Subcutaneous adipose tissue (tissue), 4 donors: Measurements from ENCODE around the gene OSBPL10. TPM values are rescaled to one million over a fixed set of nuclear protein-coding genes. Genes with fewer than 3 reads are reported as not detected.

ENCODE experiments used
- CTCF ChIP-seq: fragments of 450-650 bp; IDR thresholded peaks from one replicate; pipeline ENCODE4 v1.5.1; 2016; ENCODE audit warnings: low read depth, mild to moderate bottlenecking, control low read depth, antibody characterized with exemption, moderate library complexity
- total RNA-seq, 4 donors: library from RNA; depleted of rRNA; stranded (reverse); fragments of >200 nt; gene quantifications; one replicate each; pipeline ENCODE4 v1.1.0, GENCODE V29; 2016

Gene OSBPL10
- total RNA-seq, 4 donors from 2014 or later, result 7.3 to 72.7 (median 26.0) TPM

- no peak for TF ChIP-seq CTCF
Observed at GRCh38 chr3:31979001-31979697, 1.9 kb downstream of the OSBPL10 start.

DNA sequence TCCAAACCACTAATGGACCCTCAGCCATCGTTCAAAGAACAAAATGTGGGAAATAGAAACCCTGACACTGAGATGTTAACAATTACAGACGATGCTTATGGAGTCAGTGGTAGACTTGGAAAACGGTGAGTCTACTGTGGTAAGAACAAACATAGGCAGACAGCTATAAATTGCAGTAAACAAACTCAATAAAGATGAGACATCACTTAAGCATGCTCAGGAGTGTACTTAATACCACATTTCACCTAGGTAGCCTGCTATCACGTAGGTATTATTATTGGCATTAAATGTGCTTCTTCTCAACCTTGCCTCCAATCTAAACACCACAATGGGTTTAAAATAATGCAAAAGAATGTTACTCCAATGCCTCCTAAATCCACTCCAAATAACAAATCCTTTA, 2.5 kb downstream of the OSBPL10 start:
- TF ChIP-seq CTCF, result no peak

DNA sequence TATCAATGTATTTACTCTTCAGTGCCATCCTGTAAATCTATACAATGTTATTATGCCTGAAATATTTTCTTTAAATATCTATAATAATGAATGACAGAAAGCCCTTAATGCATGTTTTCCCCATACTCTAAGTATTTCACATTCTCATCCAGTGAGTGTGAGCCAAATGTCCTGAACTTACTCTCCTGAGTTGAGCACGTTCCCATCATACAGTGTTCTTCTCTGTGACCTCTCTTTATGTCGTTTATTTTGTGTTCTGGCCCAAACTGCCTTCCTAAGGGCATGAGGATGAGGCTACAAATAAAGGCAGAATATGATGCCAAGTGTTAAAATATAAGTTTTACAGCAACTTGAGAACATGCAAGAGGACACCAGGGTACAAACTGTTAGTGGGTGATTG, 3.3 kb downstream of the OSBPL10 start:
- no peak for TF ChIP-seq CTCF

DNA sequence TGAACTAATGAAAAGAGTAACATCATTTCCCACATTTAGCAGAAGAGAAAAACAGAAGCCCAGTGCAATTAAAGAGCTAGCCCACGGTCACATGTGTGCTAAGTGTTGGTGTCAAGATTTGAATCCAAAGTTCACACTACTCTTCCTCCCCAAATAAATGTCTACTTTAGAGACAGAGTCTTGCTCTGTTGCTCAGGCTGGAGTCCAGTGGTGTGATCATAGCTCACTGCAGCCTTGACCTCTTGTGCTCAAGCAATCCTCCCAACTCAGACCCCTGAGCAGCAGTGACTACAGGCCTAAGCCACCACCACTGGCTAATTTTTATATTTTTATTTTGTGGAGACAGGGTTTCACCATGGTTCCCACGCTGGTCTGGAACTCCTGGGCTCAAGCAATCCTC, 4.8 kb downstream of the OSBPL10 start:
- no peak for TF ChIP-seq CTCF

DNA sequence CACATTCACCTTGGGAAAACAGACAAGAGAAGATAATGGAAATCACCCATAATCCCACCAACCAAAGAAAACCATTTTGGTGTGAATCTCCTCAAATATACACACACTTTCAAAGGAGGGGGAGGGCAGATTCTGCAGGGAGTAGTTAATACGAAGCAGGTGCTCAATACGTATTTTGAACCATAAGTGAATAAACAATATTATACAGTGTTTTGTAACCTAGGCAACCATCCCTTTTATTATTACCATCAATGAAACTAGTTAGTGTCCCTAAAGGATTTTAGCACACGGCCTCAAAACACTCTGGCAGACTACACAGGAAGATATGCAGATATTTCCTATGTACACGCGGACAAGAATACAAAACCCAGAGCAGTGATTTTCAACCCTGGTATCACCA, 6.1 kb downstream of the OSBPL10 start:
- no peak for TF ChIP-seq CTCF

- TF ChIP-seq CTCF, result no peak
Observed at GRCh38 chr3:31974471-31974870, 6.6 kb downstream of the OSBPL10 start.

- no peak for TF ChIP-seq CTCF
Observed at GRCh38 chr3:31973837-31974236, 7.2 kb downstream of the OSBPL10 start.
